Natural killer cell (primary cell): Measurements from ENCODE around the gene TRIP10. TPM values are rescaled to one million over a fixed set of nuclear protein-coding genes. Genes with fewer than 3 reads are reported as not detected.
A peak's percentile ranks its signal among the peaks of the same experiment; 100 is the strongest.

Experiments used
- ATAC-seq, 3 donors: fragments of 150-1000 bp in 2 of 3; fragments of 200-7000 bp in 1 of 3; cut with Tn5 transposase; 1 replicate in 1 of 3; 2 replicates in 2 of 3; pipeline ENCODE4 v1.10.0; 2021; ENCODE audit warnings: mild to moderate bottlenecking in 2 of 3, moderate library complexity in 2 of 3
- DNase-seq, 2 donors: peaks; one replicate each; pipeline versions ENCODE4 v3.0.0 to v3.0.0-alpha.2; 2013 to 2021; ENCODE audit warnings: mixed read lengths in 1 of 2
- H3K27ac ChIP-seq: one replicate; pipeline ENCODE4 v1.5.1; 2013; ENCODE audit warnings: mild to moderate bottlenecking, low read length
- H3K27me3 ChIP-seq: one replicate; pipeline ENCODE4 v1.6.1; 2013; ENCODE audit warnings: low read length; ENCODE audit not compliant: control insufficient read depth, insufficient read depth
- H3K36me3 ChIP-seq: one replicate; pipeline ENCODE4 v1.6.1; 2013; ENCODE audit warnings: low read length; ENCODE audit not compliant: control insufficient read depth, insufficient read depth
- H3K4me1 ChIP-seq: one replicate; pipeline ENCODE4 v1.6.1; 2013; ENCODE audit warnings: low read length; ENCODE audit not compliant: control insufficient read depth, insufficient read depth
- H3K4me3 ChIP-seq: one replicate; pipeline ENCODE4 v1.5.1; 2013; ENCODE audit warnings: low read length
- H3K9me3 ChIP-seq: one replicate; pipeline ENCODE4 v1.6.1; 2013; ENCODE audit warnings: low read length; ENCODE audit not compliant: control insufficient read depth, insufficient read depth
- H3K27ac Mint-ChIP-seq, 2 donors: one replicate each; pipeline ENCODE4 v1.8.0; 2022; ENCODE audit warnings: mild to moderate bottlenecking in 2 of 2, mixed read lengths in 2 of 2, moderate library complexity in 1 of 2
- H3K27me3 Mint-ChIP-seq, 2 donors: one replicate each; pipeline ENCODE4 v1.8.0; 2022; ENCODE audit warnings: low read depth in 2 of 2, mixed read lengths in 2 of 2
- H3K36me3 Mint-ChIP-seq: one replicate; pipeline ENCODE4 v1.8.0; 2022; ENCODE audit warnings: mixed read lengths
- H3K4me1 Mint-ChIP-seq, 2 donors: one replicate each; pipeline ENCODE4 v1.8.0; 2022; ENCODE audit warnings: mixed read lengths in 2 of 2
- H3K4me3 Mint-ChIP-seq: one replicate; pipeline ENCODE4 v1.8.0; 2022; ENCODE audit warnings: mild to moderate bottlenecking, moderate library complexity, mixed read lengths
- H3K9me3 Mint-ChIP-seq, 2 donors: one replicate each; pipeline ENCODE4 v1.8.0; 2022; ENCODE audit warnings: mixed read lengths in 2 of 2
- CTCF ChIP-seq: fragments of 200-600 bp; IDR thresholded peaks from one replicate; pipeline ENCODE4 v1.8.0; 2022; ENCODE audit warnings: antibody characterized with exemption
- WGBS: methylation state at CpG from one replicate; pipeline ENCODE4 v1.1.7; 2013; ENCODE audit warnings: missing lambda C conversion rate; ENCODE audit not compliant: insufficient coverage; 5-methylcytosine and 5-hydroxymethylcytosine counted together
- intact Hi-C: fragments of 100-400 bp; cut with micrococcal nuclease; formaldehyde crosslinking; loops from one replicate; pipeline ENCODE4 v1.14.2; 2022
- total RNA-seq, 4 donors: library from RNA; stranded (reverse); fragments of 120-200 nt in 1 of 4; gene quantifications; one replicate each; pipeline versions ENCODE4 v1.2.3 to v1.2.4, GENCODE V29; 2013 to 2022

TRIP10 gene
- total RNA-seq, 3 donors from 2014 or later (not counting 1 experiment from before 2014, with no cell fraction given) = 1.0 to 5.2 (median 3.3) TPM

- Mint-ChIP-seq H3K27me3 (peaks cover 14 to 18% of the 10 kb centered on the region in 2 donors), H3K4me3 (no peak overlapping the region), H3K9me3 (no peaks in the 10 kb centered on the region), H3K4me1 (peaks cover 19 to 24% of the 10 kb centered on the region in 2 donors), H3K36me3 (no peaks in the 10 kb centered on the region), H3K27ac (no peak overlapping the region)
- H3K27ac ChIP-seq = no peak overlapping the region
- DNase-seq (no peak), ATAC-seq (no peak)
- 86% methylated on average over 11 of the region's 11 CpGs for WGBS
- no peak overlapping the region for H3K4me3 ChIP-seq
- H3K36me3 ChIP-seq = no peaks in the 10 kb centered on the region
- intact Hi-C loops = loop anchor here (5.0 kb wide), 1 partner anchor 38 kb away; no protein-coding TSS in a partner anchor
- H3K4me1 ChIP-seq = peaks cover 8% of the 10 kb centered on the region
- H3K9me3 ChIP-seq = no peaks in the 10 kb centered on the region
- TF ChIP-seq CTCF = no peak
- H3K27me3 ChIP-seq = peaks cover 3% of the 10 kb centered on the region
Observed at GRCh38 chr19:6714749-6715555, 24.5 kb upstream of the TRIP10 start.

GRCh38 chr19:6716610-6716970 lies 22.9 kb upstream of the TRIP10 start:
- TF ChIP-seq CTCF = no peak
- Mint-ChIP-seq H3K27ac (no peak overlapping the region), H3K9me3 (no peaks in the 10 kb centered on the region), H3K36me3 (no peaks in the 10 kb centered on the region), H3K4me3 (no peak overlapping the region), H3K4me1 (peaks cover 15 to 21% of the 10 kb centered on the region in 2 donors), H3K27me3 (peaks cover 2 to 6% of the 10 kb centered on the region in 2 donors)
- Histone ChIP-seq H3K4me3 (no peak overlapping the region), H3K27ac (no peak overlapping the region), H3K4me1 (peaks cover 2% of the 10 kb centered on the region), H3K36me3 (no peaks in the 10 kb centered on the region), H3K9me3 (no peaks in the 10 kb centered on the region), H3K27me3 (no peaks in the 10 kb centered on the region)
- 80% methylated on average over 5 of the region's 6 CpGs for WGBS
- intact Hi-C loops = loop anchor here (5.0 kb wide), 1 partner anchor 39 kb away; no protein-coding TSS in a partner anchor
- DNase-seq = no peak
- ATAC-seq = no peak

- peaks cover 3% of the 10 kb centered on the region for H3K4me1 ChIP-seq
- H3K27me3 Mint-ChIP-seq = peaks cover 0 to 6% of the 10 kb centered on the region in 2 donors
- no peak for DNase-seq
- no peak overlapping the region for H3K4me3 ChIP-seq
- 82% methylated on average over 10 of the region's 10 CpGs for WGBS
- H3K9me3 ChIP-seq = no peaks in the 10 kb centered on the region
- H3K4me3 Mint-ChIP-seq = no peak overlapping the region
- peak overlapping the region in 1 of 2 donors; percentile 16 for H3K27ac Mint-ChIP-seq
- no peak for TF ChIP-seq CTCF
- H3K27ac ChIP-seq = no peak overlapping the region
- H3K9me3 Mint-ChIP-seq = no peaks in the 10 kb centered on the region
- peaks cover 19 to 21% of the 10 kb centered on the region in 2 donors for H3K4me1 Mint-ChIP-seq
- H3K36me3 Mint-ChIP-seq = no peaks in the 10 kb centered on the region
- no peak for ATAC-seq
- intact Hi-C loops = loop anchor here (5.0 kb wide), 1 partner anchor 40 kb away; no protein-coding TSS in a partner anchor
- no peaks in the 10 kb centered on the region for H3K36me3 ChIP-seq
- no peaks in the 10 kb centered on the region for H3K27me3 ChIP-seq
Observed at GRCh38 chr19:6717036-6717435, 22.4 kb upstream of the TRIP10 start.
